NB4 (cell line): Measurements from ENCODE around the gene MGLL.

Experiments
- DNase-seq: peaks from one replicate; pipeline ENCODE4 v3.0.0; 2010; ENCODE audit warnings: low read depth
- H3K4me3 ChIP-seq: one replicate; pipeline ENCODE4 v1.5.1; 2011; ENCODE audit warnings: mild to moderate bottlenecking, low read depth, low read length, moderate library complexity
- CTCF ChIP-seq: IDR thresholded peaks from one replicate; pipeline ENCODE4 v1.5.1; 2012; ENCODE audit warnings: low read depth, low read length
- MAX ChIP-seq: IDR thresholded peaks from 2 replicates; pipeline ENCODE4 v1.6.1; 2011; ENCODE audit warnings: low read depth, low read length
- MYC ChIP-seq: IDR thresholded peaks from 2 replicates; pipeline ENCODE4 v1.6.1; 2011; ENCODE audit warnings: low read depth, low read length
- POLR2A ChIP-seq: IDR thresholded peaks from 2 replicates; pipeline ENCODE4 v1.6.1; 2011; ENCODE audit warnings: mild to moderate bottlenecking; ENCODE audit not compliant: insufficient read length; ENCODE audit errors: extremely low read depth

The MGLL gene

DNA sequence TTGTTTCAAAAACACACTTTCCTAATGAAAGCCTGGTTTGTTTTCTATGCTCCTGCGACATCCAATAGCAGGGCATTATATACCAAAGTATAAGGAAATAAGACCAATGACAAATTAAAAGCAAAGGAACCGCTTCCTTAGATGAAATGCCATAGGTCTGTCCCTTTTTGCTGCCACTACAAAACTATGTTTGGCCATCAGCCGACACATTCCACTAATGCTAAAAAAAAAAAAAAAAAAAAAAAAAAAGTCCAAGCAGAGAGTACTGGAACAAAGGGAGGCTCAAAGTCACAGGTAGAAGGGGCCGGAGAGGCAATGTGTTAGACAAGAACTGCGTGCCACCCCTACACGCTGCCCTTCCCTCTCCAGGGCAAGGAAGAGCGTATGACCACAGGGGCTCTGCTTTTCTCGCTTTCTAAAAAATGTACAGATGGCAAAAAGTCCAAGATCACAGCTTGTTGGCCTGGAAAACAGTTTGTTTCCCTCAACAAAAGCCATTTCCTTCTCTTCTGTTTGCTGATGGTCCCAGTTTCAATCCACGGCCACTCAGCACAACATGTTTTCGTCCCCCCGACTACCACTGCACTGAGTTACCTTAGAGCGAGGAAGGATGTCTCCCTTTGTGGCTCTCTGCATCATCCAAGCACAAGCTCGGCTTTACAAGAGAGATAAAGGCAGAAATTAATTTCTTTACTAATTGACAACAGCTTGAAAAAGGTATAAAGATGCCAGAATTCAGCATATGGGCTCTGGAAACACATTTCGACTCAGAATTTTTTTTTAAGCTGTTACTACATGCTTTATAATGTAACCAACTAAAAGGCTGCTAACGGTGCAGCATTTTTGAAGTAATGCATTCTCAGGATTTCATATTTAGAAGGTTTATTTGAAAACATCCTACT lies 78.7 kb downstream of the MGLL start:
- no peak for DNase-seq
- TF ChIP-seq MYC, result no peak
- no peak for TF ChIP-seq CTCF
- no peak for TF ChIP-seq MAX
- TF ChIP-seq POLR2A, result no peak
- H3K4me3 ChIP-seq, result no peak overlapping the region

- TF ChIP-seq MAX (no peak), MYC (no peak), CTCF (no peak), POLR2A (no peak)
- no peak overlapping the region for H3K4me3 ChIP-seq
- no peak for DNase-seq
Observed at GRCh38 chr3:127742580-127742979, 79.7 kb downstream of the MGLL start.

DNA sequence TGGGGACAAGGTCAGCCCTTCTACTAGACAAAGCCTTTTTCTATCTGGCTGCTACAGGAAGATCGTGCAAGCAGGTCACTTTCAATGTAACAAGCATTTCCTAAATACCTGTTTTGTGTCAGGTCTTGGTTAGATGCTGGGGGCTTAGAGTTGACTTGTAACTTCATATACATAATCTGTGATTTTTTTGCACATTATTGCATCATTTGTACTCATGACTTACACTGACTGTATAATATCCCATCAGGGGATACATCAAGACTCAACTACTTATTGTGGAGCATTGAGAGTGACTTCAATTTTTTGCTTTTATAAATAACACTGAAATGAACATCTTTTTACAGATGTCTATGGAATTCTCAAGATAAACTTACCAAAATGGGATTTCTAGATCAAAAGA lies 80.6 kb downstream of the MGLL start:
- TF ChIP-seq MYC, result no peak
- TF ChIP-seq MAX, result no peak
- no peak for TF ChIP-seq POLR2A
- TF ChIP-seq CTCF, result no peak
- no peak for DNase-seq
- H3K4me3 ChIP-seq, result no peak overlapping the region

DNA sequence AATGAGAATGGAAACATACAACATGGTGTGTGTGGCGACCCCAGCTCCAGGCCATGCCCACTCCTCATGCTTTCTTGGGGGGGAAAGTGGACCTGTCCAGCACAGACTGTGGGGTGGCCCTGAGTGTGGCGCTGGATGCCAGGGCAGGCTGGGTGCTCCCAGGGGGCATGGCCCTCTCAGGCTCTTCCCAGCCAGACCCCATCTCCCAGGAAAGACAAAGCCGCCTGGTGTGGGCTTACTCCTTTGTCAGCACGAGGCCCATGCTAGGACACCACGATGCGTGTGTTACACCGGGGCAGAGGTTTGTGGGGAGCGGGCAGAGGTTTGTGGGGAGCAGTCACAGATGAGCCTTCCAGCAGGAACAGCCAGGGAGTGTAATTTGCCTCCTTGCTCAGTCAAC lies 81.1 kb downstream of the MGLL start:
- H3K4me3 ChIP-seq, result no peak overlapping the region
- DNase-seq, result no peak
- TF ChIP-seq POLR2A (no peak), CTCF (no peak), MYC (no peak), MAX (no peak)

DNA sequence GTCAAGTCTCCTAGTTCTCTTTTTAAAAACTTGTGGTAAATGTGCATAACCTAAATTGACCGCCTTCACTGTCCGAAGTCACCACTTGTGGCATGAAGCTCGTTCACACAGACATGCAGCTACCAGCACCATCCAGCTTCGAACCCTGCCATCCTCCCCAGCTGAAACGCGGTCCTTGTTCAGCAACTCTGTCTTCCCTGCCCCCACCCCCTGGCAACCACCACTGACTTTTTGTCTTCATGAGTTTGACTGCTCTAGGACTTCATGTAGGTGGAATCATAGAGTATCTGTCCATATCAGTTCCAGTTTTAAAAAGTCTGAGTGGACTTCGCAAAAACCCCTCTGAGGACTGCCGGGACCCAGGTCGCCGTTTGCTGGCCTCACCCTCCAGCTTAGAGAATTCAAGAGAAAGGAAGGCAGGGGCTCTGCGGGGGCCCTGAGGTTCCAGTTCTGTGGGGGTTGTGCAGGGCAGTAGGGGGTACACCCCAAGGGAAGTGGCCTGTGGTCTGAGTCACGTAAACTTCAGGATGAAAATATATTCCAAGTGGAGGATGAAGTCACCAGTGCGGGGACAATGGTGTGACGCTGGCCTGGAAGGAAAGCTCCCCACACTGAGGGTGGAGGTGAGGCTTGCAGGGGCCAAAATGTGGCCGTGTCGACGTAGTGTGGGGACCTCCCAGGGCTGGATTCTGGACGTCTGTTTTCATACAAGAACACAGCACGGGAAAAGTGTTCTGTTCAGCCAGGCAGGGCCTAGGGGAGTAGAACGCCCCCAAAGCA lies 82.0 kb downstream of the MGLL start:
- DNase-seq, result no peak
- no peak overlapping the region for H3K4me3 ChIP-seq
- no peak for TF ChIP-seq MAX
- TF ChIP-seq CTCF, result no peak
- no peak for TF ChIP-seq MYC
- no peak for TF ChIP-seq POLR2A
